Stimulated activated CD8-positive, alpha-beta memory T cell treated with anti-CD3 and anti-CD28 coated beads, Interleukin-12 subunit alpha, Interleukin-12 subunit beta, amount 100 ng/mL, for 1 hour (primary cell): Measurements from ENCODE around the gene PHF8.

Experiments used
- DNase-seq: peaks from one replicate; pipeline ENCODE4 v3.0.0-alpha.2; 2020; ENCODE audit warnings: low read depth

The PHF8 gene

DNA sequence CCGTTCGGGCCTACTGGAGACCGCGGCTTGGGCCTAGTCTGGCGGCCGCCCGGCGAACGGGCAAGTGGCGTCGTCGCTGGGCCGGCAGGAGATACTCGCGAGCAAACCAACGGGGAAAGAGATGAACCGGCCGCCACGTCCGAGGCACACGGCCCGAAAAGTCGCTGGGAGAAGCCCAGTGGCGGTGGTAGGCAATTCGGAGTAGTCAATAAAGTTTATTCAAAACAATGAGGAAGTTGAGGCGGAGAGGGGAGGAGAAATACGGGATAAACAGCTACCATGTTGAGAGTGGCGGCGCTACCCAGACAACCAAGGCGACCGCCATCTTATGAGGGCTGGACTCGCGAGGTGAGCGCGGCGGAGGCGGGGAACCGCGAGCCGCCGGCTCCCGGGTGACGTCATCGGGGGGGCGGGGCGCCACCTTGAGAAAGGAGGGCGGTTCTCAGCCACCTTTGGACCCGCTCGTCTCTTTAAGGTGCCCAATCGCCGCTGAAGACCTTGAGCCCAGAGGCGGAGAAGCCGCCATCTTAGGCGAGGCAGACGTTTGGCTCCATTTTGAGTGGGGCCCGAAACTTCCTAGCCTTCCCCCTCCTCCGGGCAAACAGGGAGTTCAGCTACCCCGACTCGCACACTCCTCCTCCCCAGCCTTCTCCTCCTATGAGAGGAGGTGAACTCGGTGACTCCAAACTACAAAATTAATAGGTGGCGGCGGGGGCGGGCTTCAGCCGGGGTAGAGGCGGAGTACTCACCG lies at the start of gene PHF8:
TSS of gene PHF8 (minus strand) at position 348 of the 751 bp plus-strand sequence. CDS start 1,745 bp downstream, outside the sequence.
- DNase-seq, result peak; percentile 88

DNA sequence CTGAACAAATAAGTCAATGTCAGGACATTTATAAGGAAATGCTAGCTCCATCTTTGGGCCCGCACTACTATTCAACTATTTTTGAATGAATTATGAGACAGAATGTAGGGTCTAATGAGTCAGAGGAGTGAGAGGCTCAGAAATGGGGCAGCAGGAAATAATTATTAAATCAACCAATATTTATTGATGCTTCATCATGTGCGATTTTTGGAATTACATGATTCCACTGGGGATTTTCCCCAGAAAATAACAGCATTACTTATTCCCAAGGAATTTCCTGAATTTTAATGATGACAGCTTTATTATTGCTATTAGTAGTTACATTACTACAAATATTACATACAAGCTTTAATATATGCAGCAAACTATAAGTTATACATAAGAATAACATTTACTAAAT lies 49.3 kb upstream of the PHF8 start:
- DNase-seq, result no peak

DNA sequence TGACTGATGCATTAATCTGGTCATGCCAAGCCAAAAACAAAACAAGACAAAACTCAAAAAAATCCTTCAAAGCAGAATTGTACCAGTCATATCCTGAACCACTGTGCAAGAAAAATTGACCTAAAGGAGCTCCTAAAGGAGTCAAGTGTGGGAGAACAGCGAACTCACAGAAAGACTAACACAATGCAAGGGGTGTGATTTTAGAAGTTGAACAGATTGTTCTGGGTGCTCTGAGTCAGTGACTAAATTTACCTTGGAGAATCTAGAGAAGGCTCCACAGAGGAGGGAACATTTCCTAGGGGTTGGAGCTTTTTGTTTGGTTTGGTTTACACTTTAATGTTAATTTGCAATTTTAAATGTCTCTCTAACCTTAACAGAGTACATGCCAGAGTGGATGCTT lies 48.9 kb upstream of the PHF8 start:
- no peak for DNase-seq

- no peak for DNase-seq
Observed at GRCh38 chrX:54090880-54091279, 46.6 kb upstream of the PHF8 start.

DNA sequence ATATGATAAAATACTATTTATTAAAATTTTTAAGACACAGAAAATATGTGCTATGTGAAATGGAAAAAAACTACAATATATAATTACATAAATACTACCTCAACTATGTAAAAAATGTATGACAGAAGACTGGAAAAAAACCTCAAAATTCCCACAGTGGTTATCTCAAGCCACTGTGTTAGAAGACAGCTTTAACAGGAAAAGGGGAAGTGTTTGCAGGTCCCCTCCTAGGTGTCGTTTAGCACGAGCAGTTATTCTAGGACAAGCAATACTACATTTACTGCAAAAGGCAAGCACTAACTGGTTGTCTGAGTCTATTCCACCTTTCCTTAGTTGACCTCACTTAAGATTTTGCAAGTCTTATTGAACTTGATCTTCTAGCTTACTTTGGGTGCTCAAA lies 44.9 kb upstream of the PHF8 start:
- no peak for DNase-seq

DNA sequence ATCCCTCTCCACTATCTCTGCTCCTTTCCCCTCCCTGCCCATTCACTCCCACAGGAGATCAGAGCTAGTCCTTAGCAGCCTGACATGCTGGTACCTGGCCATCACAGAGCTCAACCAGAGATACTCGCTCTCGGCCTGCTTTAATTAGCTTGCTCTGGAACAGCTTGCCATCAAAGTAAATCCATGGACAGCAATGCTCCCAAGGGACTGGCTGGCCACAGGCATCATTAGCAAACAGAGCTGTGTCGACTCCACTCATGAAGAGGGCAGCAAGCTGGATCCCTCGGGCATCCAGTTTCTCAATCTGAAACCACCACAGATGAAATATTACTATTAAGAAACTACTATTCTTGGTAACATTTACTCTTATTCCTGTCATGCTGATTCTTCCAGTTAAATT lies 43.4 kb upstream of the PHF8 start:
- no peak for DNase-seq

DNA sequence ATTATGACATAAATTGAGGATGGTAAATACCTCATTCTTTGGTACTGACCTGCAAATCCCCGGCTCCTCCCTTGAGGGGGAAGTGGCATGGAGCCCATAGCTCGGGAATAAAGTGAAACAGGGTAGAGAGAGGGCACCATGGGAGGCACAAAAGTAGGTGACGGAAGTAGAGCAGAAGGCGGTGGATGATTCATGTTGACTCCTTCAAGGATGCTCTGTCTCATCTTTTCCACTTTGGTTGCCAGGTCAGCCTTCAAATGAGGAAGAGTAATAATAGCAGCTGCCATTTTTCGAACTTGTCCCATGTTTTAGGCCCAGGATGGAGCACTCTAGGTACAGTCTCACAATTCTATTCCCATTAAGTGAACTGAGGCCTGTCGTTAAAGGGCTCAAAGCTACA lies 41.4 kb upstream of the PHF8 start:
- no peak for DNase-seq

- no peak for DNase-seq
Observed at GRCh38 chrX:54076903-54077302, 32.6 kb upstream of the PHF8 start.

GRCh38 chrX:54074826-54075225 lies 30.6 kb upstream of the PHF8 start:
- DNase-seq, result no peak

GRCh38 chrX:54067766-54068165 lies 23.5 kb upstream of the PHF8 start:
- no peak for DNase-seq

- no peak for DNase-seq
Observed at GRCh38 chrX:54066841-54067240, 22.6 kb upstream of the PHF8 start.

- DNase-seq, result no peak
Observed at GRCh38 chrX:54064564-54064963, 20.3 kb upstream of the PHF8 start.

DNA sequence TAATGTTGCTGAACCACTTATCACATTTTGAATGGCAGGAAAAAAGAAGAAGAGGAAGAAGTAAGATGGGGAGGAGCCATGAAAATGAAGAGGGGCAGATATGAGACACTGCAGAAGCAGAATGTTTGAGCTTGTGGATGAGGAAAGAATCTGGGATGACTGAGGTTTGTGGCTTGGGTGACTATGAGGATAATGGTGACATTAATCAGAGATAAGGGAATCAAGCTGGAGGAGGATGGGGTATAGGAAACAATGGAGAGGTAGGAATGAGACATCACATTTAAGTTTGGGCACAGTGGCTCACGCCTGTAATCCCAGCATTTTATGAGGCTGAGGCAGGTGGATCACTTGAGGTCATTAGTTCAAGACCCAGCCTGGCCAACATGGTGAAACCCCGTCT lies 19.1 kb upstream of the PHF8 start:
- DNase-seq, result no peak

DNA sequence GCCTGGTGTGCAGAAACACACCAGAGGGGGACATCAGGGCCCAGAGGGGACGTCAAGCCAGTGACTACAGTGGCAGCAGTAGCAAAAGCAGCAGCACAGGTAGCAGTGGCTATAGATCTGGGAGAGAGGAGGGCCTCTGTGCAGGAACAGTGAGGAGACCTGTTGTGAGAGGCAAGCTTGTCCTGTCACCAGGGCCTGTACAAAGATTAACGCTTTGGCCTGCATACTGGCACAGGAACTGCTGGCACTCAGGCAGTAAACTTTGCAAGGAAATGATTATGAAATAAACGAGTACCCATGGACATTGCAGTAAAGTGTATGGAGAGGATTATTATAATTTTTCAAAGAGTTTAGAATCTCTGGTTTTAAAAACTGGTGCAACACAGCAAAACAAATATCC lies 5.5 kb upstream of the PHF8 start:
- no peak for DNase-seq

DNA sequence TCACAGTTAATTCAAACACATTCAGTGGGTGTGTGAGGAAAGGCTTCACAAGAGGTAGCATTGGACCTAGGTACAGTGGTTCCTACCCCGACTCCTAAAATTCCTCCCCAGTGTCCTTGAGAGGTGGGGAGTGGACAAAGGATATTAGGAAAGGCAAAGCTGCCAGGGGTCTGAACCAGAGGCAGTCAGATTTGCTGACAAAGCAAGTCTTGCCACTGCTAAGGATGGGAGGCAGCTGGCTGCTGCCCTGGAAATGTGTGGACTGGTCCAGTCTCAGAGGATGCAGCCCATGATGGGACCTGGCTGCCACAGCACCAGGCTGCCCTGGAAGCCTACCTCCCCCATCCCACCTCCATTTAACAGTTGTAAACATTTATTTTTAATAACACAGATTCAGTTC lies 4.1 kb upstream of the PHF8 start:
- no peak for DNase-seq

DNA sequence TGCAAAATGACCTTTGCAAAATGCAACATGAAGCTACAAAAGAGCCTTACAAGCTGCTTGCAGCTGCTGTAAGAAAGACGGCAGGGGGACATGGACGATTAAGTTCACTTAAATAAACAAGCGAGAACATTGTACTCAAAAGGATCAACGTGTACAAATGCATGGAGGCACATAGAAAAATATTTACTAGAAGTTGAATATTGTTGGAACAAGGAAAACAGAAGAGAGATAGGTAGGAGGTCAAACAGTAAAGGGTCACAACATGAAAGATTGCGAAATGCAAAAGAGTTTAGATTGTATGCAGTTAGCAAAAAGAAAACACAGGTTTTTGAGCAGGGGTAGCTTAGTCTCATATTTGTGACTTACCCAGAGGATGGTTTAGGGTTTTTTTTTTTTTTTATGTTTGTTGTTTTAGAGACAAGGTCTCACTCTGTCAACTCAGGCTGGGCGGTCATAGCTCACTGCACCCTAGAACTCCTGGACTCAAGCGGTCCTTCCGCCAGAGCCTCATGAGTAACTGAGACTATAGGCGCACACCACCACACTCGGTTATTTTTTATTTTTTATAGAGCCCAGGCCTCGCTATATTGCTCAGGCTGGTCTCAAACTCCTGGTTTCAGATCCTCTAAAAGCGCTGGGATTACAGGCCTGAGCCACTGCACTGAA lies 1.4 kb upstream of the PHF8 start:
- DNase-seq, result no peak

- DNase-seq, result no peak
Observed at GRCh38 chrX:54044877-54045338, 635 bp upstream of the PHF8 start.

- DNase-seq, result peak; percentile 11
Observed at GRCh38 chrX:54043541-54044125, 640 bp downstream of the PHF8 start.

DNA sequence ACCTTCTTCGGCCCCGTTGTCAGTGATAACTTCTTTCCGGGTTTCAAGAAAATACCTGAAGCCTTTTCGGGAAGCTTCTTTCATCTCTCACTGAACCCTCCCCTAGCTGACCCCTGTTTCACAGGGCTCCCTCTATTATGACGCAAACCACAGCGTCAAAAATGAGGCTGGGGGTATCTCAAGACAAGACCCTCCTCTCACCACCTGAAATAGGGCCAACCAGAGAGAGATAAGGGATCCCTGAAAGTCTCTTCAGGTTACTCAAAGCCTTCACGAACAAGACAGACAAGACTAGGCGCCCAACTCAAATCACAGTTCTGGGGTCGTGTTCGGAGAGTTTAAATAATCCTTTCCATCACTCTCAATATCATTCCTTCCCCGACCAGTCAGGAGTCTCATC lies 1.2 kb downstream of the PHF8 start:
- no peak for DNase-seq

GRCh38 chrX:54042609-54043021 lies 1.7 kb downstream of the PHF8 start:
- DNase-seq, result no peak

- no peak for DNase-seq
Observed at GRCh38 chrX:54030329-54030728, 13.9 kb downstream of the PHF8 start.

DNA sequence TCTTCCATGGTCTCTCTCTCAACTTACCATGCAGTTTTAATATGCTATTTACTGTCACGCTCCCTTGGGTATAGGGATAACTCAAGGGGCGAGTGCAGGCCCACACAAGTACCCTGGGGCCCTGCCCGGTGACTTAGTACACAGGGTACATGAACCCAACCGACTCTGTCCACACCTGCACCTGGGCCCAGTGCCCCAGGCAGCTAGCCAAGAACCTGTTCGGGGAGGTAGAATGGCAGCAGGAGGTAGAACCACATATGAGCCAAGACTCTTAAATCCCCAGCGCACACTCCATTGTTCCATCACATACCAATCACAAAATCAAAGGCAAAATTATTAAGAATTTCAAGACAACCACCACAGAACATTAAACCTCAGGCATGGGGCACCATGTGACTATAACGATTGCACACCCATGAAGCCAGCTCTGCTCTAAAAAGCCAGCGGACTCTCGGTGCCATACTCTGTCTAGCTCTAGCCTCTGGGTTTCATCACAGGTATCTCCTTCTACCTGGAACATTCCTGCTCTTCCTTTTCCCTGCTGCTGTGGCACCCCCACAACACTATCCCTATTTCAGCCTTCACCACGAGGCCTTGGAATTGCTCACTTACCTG lies 14.6 kb downstream of the PHF8 start:
- no peak for DNase-seq

GRCh38 chrX:54024350-54024749 lies 19.9 kb downstream of the PHF8 start:
- no peak for DNase-seq
